MM.1S (cell line): ENCODE measurements around the gene LPIN1.

Experiments
- EZH2phosphoT487 ChIP-seq: fragments of 300-600 bp; sonication (generic); IDR thresholded peaks from 2 replicates; pipeline ENCODE4 v1.6.1; 2018; ENCODE audit warnings: antibody characterized with exemption, low read length
- TF ChIP-seq, protein P1 (sequence below): fragments of 300-600 bp; sonication (generic); IDR thresholded peaks from 2 replicates; pipeline ENCODE4 v1.5.1; 2016; ENCODE audit warnings: antibody characterized with exemption, low read length, mixed read lengths

DNA sequence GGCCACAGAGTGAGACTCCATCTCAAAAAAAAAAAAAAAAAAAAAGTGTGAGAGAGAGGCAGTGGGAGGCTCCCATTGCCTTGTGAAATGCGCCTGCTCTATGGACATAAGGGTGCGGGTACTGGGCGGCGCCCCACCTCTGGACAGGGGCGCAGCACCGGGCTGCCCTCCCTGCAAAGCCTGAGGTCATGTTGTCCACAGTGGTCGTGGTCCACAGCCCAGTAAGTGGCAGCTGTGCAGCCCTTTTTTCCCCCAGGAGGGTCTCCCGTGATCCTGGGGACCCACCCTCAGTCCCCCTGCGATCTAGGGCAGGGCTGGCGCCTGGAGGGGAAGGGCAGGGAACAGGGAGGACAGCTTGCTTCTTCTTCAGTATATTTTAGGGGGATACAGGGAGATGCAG, 37.8 kb downstream of the LPIN1 start:
- TF ChIP-seq, protein P1, sequence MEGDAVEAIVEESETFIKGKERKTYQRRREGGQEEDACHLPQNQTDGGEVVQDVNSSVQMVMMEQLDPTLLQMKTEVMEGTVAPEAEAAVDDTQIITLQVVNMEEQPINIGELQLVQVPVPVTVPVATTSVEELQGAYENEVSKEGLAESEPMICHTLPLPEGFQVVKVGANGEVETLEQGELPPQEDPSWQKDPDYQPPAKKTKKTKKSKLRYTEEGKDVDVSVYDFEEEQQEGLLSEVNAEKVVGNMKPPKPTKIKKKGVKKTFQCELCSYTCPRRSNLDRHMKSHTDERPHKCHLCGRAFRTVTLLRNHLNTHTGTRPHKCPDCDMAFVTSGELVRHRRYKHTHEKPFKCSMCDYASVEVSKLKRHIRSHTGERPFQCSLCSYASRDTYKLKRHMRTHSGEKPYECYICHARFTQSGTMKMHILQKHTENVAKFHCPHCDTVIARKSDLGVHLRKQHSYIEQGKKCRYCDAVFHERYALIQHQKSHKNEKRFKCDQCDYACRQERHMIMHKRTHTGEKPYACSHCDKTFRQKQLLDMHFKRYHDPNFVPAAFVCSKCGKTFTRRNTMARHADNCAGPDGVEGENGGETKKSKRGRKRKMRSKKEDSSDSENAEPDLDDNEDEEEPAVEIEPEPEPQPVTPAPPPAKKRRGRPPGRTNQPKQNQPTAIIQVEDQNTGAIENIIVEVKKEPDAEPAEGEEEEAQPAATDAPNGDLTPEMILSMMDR = no peak
- TF ChIP-seq EZH2phosphoT487 = no peak
